ENCODE data around the gene MAPRE2.

MAPRE2 gene

DNA sequence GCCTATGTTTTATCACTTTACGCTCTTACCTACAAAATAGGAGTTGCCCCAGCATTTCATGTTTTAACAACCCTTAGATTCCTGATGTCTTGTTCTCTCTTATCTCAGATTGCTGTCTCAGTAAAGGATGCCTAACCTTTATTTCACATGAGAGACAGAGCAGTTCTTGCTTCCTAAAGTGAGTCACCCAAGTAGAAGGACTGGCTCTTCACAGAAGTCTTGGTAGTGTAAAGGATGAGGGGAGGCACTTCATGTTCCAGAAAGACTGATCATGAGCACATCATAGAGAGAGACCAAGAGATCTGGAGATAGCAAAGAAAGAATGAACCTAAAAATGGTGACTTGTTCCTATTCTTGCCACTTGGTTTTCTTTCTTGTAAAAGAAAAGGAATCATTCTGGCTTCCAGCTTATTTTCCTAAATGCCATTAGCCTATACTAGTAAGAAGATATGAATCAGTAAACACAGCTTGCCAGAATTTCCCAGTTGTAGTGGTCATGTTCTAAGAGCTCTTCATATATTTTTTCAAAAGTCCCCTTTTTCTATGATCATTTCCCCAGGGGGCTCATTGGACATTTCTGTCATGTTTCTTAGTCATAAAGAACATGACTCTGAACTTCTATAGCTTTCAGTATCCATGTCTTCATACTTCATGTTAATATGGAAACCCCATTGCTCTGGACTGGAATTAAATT, 54.9 kb downstream of the MAPRE2 start:
- TF ChIP-seq, protein P1, sequence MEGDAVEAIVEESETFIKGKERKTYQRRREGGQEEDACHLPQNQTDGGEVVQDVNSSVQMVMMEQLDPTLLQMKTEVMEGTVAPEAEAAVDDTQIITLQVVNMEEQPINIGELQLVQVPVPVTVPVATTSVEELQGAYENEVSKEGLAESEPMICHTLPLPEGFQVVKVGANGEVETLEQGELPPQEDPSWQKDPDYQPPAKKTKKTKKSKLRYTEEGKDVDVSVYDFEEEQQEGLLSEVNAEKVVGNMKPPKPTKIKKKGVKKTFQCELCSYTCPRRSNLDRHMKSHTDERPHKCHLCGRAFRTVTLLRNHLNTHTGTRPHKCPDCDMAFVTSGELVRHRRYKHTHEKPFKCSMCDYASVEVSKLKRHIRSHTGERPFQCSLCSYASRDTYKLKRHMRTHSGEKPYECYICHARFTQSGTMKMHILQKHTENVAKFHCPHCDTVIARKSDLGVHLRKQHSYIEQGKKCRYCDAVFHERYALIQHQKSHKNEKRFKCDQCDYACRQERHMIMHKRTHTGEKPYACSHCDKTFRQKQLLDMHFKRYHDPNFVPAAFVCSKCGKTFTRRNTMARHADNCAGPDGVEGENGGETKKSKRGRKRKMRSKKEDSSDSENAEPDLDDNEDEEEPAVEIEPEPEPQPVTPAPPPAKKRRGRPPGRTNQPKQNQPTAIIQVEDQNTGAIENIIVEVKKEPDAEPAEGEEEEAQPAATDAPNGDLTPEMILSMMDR (conservative IDR thresholded peaks at IDR 0.05), result no peak
- H3K27ac ChIP-seq, result no peak overlapping the region

DNA sequence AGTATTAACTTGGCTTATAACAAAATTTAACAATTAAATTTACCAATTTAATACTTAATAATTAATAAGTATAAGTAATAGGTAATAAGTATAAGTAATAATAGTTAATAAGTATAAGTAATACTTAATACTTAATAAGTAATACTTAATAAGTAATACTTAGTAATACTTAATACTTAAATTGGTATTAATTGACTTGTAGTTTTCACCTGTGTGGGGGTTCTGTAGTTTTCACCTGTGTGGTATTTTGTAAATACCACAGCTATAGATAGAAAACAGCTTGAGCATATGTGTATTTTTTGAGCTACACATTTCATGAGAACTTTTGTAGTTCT, 55.4 kb downstream of the MAPRE2 start:
- TF ChIP-seq, protein P1 (conservative IDR thresholded peaks at IDR 0.05), result no peak
- no peak overlapping the region for H3K27ac ChIP-seq

DNA sequence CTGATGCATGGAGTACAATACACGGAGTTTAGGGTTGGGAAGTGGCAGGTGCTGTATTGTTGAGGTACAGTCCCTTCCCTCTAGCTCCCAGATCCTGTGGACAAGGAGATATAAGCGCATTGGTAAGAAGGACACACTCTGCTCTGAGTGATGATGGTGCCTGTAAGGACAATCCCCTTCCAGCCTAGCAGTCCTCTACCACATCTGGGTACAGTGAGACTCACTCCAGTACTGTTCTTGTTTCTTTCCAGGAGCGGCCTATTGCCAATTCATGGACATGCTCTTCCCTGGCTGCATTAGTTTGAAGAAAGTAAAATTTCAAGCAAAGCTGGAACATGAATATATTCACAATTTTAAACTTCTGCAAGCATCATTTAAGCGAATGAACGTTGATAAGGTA, 56.0 kb downstream of the MAPRE2 start:
- TF ChIP-seq, protein P1 (conservative IDR thresholded peaks at IDR 0.05), result no peak
- no peak overlapping the region for H3K27ac ChIP-seq

DNA sequence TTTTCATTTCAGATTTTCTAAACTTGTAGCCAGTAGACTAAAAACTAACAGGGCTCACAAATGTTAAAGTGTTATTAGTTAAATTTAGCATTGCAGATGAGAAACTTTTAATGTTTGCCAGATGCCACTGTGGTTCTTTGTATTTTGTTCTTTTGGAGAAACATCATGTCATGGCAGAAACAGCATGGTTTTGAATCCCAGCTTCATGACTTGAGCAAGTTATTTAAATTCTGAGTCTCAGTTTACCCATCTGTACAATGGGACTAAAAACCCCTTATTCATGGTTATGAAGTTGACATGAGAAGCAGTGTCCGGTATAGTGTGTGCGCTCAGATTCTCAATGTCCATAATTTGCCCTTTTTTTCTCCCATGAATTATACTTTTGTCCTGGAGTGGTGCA, 56.5 kb downstream of the MAPRE2 start:
- TF ChIP-seq, protein P1 (conservative IDR thresholded peaks at IDR 0.05), result no peak
- H3K27ac ChIP-seq, result no peak overlapping the region

DNA sequence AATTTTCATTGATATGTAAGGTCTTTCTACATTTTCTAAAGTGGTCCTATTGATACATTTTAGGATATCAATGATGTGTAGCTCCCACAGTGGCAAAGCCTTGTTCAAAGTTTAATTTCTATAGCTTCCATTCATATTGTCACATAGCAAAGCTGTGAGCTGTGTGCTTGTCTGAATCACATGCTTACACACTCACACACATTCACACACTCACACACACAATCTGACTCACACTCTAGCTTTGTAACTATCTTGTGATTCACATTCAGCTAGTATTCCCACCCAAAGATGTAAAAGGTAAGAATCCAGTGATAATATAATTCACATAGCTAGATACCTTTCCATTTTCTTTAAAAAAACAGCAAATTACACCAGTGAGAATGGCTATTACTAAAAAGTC, 58.7 kb downstream of the MAPRE2 start:
- no peak overlapping the region for H3K27ac ChIP-seq
- TF ChIP-seq, protein P1 (conservative IDR thresholded peaks at IDR 0.05), result no peak

DNA sequence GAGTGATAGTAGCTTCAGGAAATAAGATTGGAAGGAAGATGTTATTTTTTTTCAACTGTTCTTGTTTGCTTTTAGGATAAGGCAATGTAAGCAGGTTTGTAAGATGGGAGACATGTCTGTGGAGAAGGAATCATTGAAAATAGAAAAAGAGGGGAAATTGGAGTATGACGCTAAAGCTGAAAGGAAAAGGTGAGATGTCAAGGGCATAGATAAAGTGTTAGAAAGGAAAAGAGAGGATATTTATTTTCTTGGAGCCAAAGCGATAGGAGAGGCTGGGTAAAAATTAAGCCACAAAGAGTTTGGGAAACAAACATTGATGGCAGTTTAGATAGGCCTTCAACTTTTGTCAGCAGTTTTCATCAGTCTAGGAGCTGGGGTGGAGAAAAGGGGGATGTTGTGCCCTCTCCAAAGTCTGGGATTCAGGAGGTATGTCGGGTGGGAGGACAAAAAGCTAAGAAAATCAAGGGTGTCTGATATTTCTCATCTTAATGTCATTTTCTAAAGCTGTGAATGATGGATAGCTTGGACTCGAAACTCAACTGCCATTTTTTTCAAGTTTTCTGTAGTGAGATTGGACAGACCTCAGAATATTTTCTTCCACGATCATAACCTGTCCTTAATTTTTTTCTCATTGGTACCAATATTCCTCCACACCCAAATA, 63.3 kb downstream of the MAPRE2 start:
- TF ChIP-seq, protein P1 (conservative IDR thresholded peaks at IDR 0.05), result no peak
- no peak overlapping the region for H3K27ac ChIP-seq

DNA sequence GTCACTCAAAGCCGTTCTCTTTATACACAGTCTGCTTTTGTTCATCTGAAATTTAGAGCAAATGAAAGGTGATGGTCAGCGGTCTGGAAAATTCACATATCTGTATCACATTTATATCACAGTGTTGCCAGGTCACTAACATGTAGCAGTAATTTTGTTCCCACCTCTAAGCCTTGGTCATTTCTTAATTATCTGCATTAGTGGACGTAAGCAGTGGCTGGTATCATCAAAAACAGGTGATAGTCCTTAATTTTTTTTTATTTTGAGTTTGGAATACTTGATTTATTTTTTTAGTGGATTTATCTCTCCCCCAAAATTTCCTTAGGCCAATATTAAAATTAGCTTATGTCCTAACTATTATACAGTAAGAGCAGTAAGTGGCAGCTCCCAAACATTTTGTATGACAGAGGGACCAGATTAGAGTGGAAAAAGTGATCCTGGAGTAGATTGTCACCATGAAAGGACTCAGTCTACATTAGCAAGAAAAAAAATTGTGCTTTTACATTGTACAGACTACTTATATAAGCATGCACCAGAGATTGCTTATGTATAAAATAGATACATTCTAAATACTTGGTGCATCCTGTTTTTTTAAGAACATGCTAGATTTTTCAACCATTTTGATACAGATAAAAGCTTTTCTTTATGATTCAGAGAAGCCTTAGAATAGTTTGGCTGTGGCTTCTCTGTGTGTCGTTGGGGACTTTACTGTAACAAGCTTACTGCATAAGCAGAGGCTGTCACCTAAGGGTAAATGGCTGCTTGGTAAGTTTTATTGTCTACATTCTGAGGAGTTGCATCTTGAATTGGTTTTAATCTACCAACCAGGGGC, 65.0 kb downstream of the MAPRE2 start:
- H3K27ac ChIP-seq, result no peak overlapping the region
- TF ChIP-seq, protein P1 (conservative IDR thresholded peaks at IDR 0.05), result no peak
